ENCODE results near the gene CYFIP1.

The CYFIP1 gene

GRCh38 chr15:22922003-22922402 is 58.2 kb downstream of the CYFIP1 start:
- no peak overlapping the region for H3K27ac Mint-ChIP-seq
- no peak overlapping the region for H3K4me3 Mint-ChIP-seq
- H3K36me3 Mint-ChIP-seq = peaks cover 11% of the 10 kb centered on the region
- no peaks in the 10 kb centered on the region for H3K9me3 Mint-ChIP-seq
- DNase-seq (ENCODE audit: low spot score in 2 of 2) (no peak), ATAC-seq (no peak)
- no peaks in the 10 kb centered on the region for H3K4me1 Mint-ChIP-seq

GRCh38 chr15:22919171-22919570 is 61.0 kb downstream of the CYFIP1 start:
- H3K9me3 Mint-ChIP-seq = no peaks in the 10 kb centered on the region
- DNase-seq (ENCODE audit: low spot score in 2 of 2) (no peak), ATAC-seq (no peak)
- H3K36me3 Mint-ChIP-seq = peaks cover 5% of the 10 kb centered on the region
- H3K27ac Mint-ChIP-seq = no peak overlapping the region
- no peaks in the 10 kb centered on the region for H3K4me1 Mint-ChIP-seq
- no peak overlapping the region for H3K4me3 Mint-ChIP-seq

DNA sequence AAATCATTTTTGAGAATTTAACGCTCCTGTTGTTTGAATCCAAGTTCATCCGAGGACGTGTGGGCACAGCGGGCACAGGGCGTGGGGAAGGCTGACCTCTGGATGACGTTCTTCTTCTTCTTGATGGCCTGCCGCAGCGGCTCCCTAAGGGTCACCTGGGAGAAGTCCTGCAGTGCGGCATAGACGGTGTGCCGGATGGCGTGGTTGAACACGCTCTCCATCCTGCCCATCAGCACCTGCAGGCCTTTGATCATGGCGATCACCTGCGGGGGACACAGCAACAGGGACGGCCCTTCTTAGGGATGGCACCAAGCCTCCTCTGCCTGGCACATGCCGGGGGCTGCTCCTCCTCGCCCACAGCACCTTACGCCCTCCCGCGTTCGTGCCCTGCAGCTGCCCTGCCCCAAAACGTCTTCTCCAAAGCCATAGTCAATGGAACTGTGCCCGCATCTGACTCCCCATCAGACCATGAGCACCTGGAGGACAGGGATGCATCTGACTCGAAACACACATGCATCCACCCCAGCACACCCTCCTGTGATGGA is 61.5 kb downstream of the CYFIP1 start:
- no peak overlapping the region for H3K4me3 Mint-ChIP-seq
- DNase-seq (ENCODE audit: low spot score in 2 of 2) (no peak), ATAC-seq (no peak)
- H3K27ac Mint-ChIP-seq = no peak overlapping the region
- peaks cover 5% of the 10 kb centered on the region for H3K36me3 Mint-ChIP-seq
- no peaks in the 10 kb centered on the region for H3K4me1 Mint-ChIP-seq
- no peaks in the 10 kb centered on the region for H3K9me3 Mint-ChIP-seq

DNA sequence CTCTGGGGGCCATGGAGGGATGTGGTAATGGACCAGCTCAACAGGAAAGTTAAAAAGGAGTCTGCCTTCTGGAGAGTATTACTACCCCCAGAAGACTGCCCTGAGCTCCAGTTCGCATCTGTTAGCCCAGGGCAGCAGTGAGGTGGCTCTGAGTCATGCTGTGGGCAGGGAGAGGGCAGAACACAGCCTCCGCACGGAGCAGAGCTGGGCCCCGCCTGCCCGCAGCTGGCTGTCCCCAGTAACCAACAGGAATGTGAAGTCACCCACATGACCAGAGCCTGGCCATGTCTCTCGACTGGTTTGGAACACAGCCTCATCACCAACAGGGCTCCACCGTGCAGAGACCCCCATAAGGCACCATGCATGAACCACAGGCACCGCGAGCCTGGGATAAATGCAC is 62.1 kb downstream of the CYFIP1 start:
- no peaks in the 10 kb centered on the region for H3K9me3 Mint-ChIP-seq
- H3K4me3 Mint-ChIP-seq = no peak overlapping the region
- no peak for ATAC-seq
- peaks cover 9% of the 10 kb centered on the region for H3K36me3 Mint-ChIP-seq
- no peak for DNase-seq (ENCODE audit: low spot score in 2 of 2)
- no peaks in the 10 kb centered on the region for H3K4me1 Mint-ChIP-seq
- no peak overlapping the region for H3K27ac Mint-ChIP-seq

GRCh38 chr15:22917556-22917955 is 62.6 kb downstream of the CYFIP1 start:
- H3K36me3 Mint-ChIP-seq = peaks cover 13% of the 10 kb centered on the region
- no peaks in the 10 kb centered on the region for H3K4me1 Mint-ChIP-seq
- no peaks in the 10 kb centered on the region for H3K9me3 Mint-ChIP-seq
- ATAC-seq (no peak), DNase-seq (ENCODE audit: low spot score in 2 of 2) (no peak)
- H3K4me3 Mint-ChIP-seq = no peak overlapping the region
- no peak overlapping the region for H3K27ac Mint-ChIP-seq

GRCh38 chr15:22916606-22917350 is 63.4 kb downstream of the CYFIP1 start:
- Mint-ChIP-seq H3K36me3 (peaks cover 18% of the 10 kb centered on the region), H3K4me3 (no peak overlapping the region), H3K27ac (no peak overlapping the region), H3K9me3 (no peaks in the 10 kb centered on the region), H3K4me1 (no peaks in the 10 kb centered on the region)
- DNase-seq (ENCODE audit: low spot score in 2 of 2) = no peak
- no peak for ATAC-seq

GRCh38 chr15:22915866-22916515 is 64.2 kb downstream of the CYFIP1 start:
- Mint-ChIP-seq H3K4me3 (no peak overlapping the region), H3K9me3 (no peaks in the 10 kb centered on the region), H3K27ac (no peak overlapping the region), H3K4me1 (no peaks in the 10 kb centered on the region), H3K36me3 (peaks cover 22% of the 10 kb centered on the region)
- ATAC-seq (no peak), DNase-seq (ENCODE audit: low spot score in 2 of 2) (no peak)

GRCh38 chr15:22913646-22914380 is 66.4 kb downstream of the CYFIP1 start:
- Mint-ChIP-seq H3K36me3 (peaks cover 33% of the 10 kb centered on the region), H3K4me3 (no peak overlapping the region), H3K9me3 (no peaks in the 10 kb centered on the region), H3K4me1 (no peaks in the 10 kb centered on the region), H3K27ac (no peak overlapping the region)
- ATAC-seq = no peak
- no peak for DNase-seq (ENCODE audit: low spot score in 2 of 2)

GRCh38 chr15:22912256-22912655 is 67.9 kb downstream of the CYFIP1 start:
- Mint-ChIP-seq H3K4me1 (no peaks in the 10 kb centered on the region), H3K9me3 (no peaks in the 10 kb centered on the region), H3K27ac (no peak overlapping the region), H3K36me3 (peaks cover 38% of the 10 kb centered on the region), H3K4me3 (no peak overlapping the region)
- ATAC-seq (no peak), DNase-seq (ENCODE audit: low spot score in 2 of 2) (no peak)

- ATAC-seq = no peak
- DNase-seq (ENCODE audit: low spot score in 2 of 2) = no peak
- H3K36me3 Mint-ChIP-seq = peaks cover 38% of the 10 kb centered on the region
- H3K4me1 Mint-ChIP-seq = no peaks in the 10 kb centered on the region
- H3K27ac Mint-ChIP-seq = no peak overlapping the region
- H3K9me3 Mint-ChIP-seq = no peaks in the 10 kb centered on the region
- H3K4me3 Mint-ChIP-seq = no peak overlapping the region
Measured at GRCh38 chr15:22911306-22911705, 68.9 kb downstream of the CYFIP1 start.

- Mint-ChIP-seq H3K36me3 (peaks cover 38% of the 10 kb centered on the region), H3K4me1 (no peaks in the 10 kb centered on the region), H3K9me3 (no peaks in the 10 kb centered on the region), H3K4me3 (no peak overlapping the region), H3K27ac (no peak overlapping the region)
- no peak for DNase-seq (ENCODE audit: low spot score in 2 of 2)
- ATAC-seq = no peak
Measured at GRCh38 chr15:22908830-22909229, 71.3 kb downstream of the CYFIP1 start.

GRCh38 chr15:22907161-22907950 is 72.8 kb downstream of the CYFIP1 start:
- no peak for ATAC-seq
- no peak for DNase-seq (ENCODE audit: low spot score in 2 of 2)
- Mint-ChIP-seq H3K9me3 (no peaks in the 10 kb centered on the region), H3K27ac (no peak overlapping the region), H3K4me1 (no peaks in the 10 kb centered on the region), H3K36me3 (peaks cover 30% of the 10 kb centered on the region), H3K4me3 (no peak overlapping the region)

DNA sequence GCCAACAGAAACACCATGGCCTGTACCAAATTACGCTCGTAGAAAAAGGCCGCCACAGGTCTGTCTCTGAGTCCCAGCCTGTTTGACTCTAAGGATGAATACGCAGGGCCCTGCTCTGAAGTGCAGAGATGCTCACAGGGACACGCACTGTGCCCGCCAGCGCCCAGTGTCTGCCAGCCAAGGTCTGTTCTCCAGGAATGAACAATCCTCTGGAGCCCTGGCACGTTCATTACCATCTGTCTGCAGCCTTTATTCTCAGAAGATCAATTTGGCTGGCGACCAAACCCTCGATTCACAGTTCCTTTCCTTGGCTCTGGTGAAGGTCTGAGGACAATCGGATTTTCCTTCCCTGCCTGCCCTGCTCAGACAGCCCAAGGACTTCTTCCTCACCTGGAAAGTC is 75.4 kb downstream of the CYFIP1 start:
- H3K36me3 Mint-ChIP-seq = peaks cover 19% of the 10 kb centered on the region

GRCh38 chr15:22903961-22904534 is 76.1 kb downstream of the CYFIP1 start:
- H3K4me3 Mint-ChIP-seq = no peak overlapping the region
- no peaks in the 10 kb centered on the region for H3K9me3 Mint-ChIP-seq
- ATAC-seq (peak; percentile 39), DNase-seq (ENCODE audit: low spot score in 2 of 2) (no peak)
- peaks cover 5% of the 10 kb centered on the region for H3K4me1 Mint-ChIP-seq
- H3K36me3 Mint-ChIP-seq = peaks cover 12% of the 10 kb centered on the region
- H3K27ac Mint-ChIP-seq = no peak overlapping the region

More for the DNA sequence above, 75.4 kb downstream of the CYFIP1 start:
- ATAC-seq (no peak), DNase-seq (ENCODE audit: low spot score in 2 of 2) (no peak)
- no peaks in the 10 kb centered on the region for H3K4me1 Mint-ChIP-seq
- H3K9me3 Mint-ChIP-seq = no peaks in the 10 kb centered on the region
- H3K4me3 Mint-ChIP-seq = no peak overlapping the region
- no peak overlapping the region for H3K27ac Mint-ChIP-seq

DNA sequence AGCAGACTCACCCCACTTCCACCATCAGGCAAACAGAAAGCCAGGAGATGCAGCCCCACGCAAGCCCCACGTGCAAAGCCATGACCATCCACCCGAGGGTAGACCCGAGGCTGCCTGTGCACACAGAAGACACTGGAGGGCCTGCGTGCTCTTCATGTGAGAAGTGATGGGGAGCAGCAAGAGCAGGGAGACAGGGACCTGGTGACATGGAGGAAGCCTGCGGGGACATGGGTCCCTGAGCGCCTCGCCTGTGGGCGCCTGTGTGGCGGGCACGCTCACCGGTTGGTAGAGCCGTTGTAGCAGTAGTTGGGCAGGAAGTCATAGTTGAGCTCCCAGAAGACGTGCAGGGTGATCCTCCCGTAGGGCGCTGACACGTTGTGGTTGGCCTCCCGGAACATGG is 76.7 kb downstream of the CYFIP1 start:
- DNase-seq (ENCODE audit: low spot score in 2 of 2) = no peak
- no peak for ATAC-seq
- Mint-ChIP-seq H3K4me1 (peaks cover 8% of the 10 kb centered on the region), H3K27ac (no peak overlapping the region), H3K4me3 (no peak overlapping the region), H3K9me3 (no peaks in the 10 kb centered on the region), H3K36me3 (peaks cover 6% of the 10 kb centered on the region)

All from stimulated activated effector memory CD8-positive, alpha-beta T cell treated with anti-CD3 and anti-CD28 coated beads, Interleukin-12 subunit alpha, Interleukin-12 subunit beta, amount 100 ng/mL, for 72 hours (primary cell).